K562 (cell line): Measurements from ENCODE around the gene MINPP1. TPM values are rescaled to one million over a fixed set of nuclear protein-coding genes. Genes with fewer than 3 reads are reported as not detected.

ENCODE experiments used
- CBFB ChIP-seq: sonication (generic); formaldehyde crosslinking; IDR thresholded peaks from 2 replicates; pipeline ENCODE4 v1.4.0; 2020; ENCODE audit warnings: mild to moderate bottlenecking, missing genetic modification reagents
- CHD7 ChIP-seq: fragments of 200-600 bp; sonication (generic); IDR thresholded peaks from one replicate; pipeline ENCODE4 v1.6.1; 2012; ENCODE audit warnings: mild to moderate bottlenecking, low read depth, low read length, inconsistent platforms
- ESRRB ChIP-seq: fragments of 250-450 bp; sonication (Bioruptor Pico); IDR thresholded peaks from 2 replicates; pipeline ENCODE4 v1.5.0; 2020; ENCODE audit warnings: mild to moderate bottlenecking, moderate library complexity, borderline replicate concordance
- HNRNPH1 ChIP-seq: fragments of 200-400 bp; formaldehyde crosslinking; optimal IDR thresholded peaks from 2 replicates; pipeline ENCODE3; 2017; ENCODE audit warnings: low read depth, mild to moderate bottlenecking, low read length, moderate library complexity
- JUNB ChIP-seq: fragments of 450-650 bp; formaldehyde crosslinking; conservative IDR thresholded peaks from 2 replicates; pipeline ENCODE4 v1.4.0; 2020; ENCODE audit warnings: mild to moderate bottlenecking
- KDM1A ChIP-seq, 2 experiments: fragments of 450-650 bp; IDR thresholded peaks; 2 replicates each; pipeline ENCODE4 v1.6.1; 2016; ENCODE audit warnings: mild to moderate bottlenecking in 2 of 2
- NUFIP1 ChIP-seq: fragments of 450-650 bp; IDR thresholded peaks from 2 replicates; pipeline ENCODE4 v1.6.1; 2018; ENCODE audit not compliant: partially characterized antibody
- ZBTB12 ChIP-seq: fragments of 250-450 bp; sonication (Bioruptor Pico); IDR thresholded peaks from 2 replicates; pipeline ENCODE4 v1.4.0; 2020
- ZFX ChIP-seq: sonication (generic); formaldehyde crosslinking; IDR thresholded peaks from 2 replicates; pipeline ENCODE4 v1.8.0; 2022; ENCODE audit warnings: mild to moderate bottlenecking, missing genetic modification reagents, moderate library complexity
- polyA plus RNA-seq, 8 experiments: library from polyadenylated mRNA; depleted of rRNA in 4 of 8; stranded (reverse) in 5 of 8; unstranded in 3 of 8; fragments of >200 nt; fragmentation: Nextera tagmentation in 2 of 8; fragmentation: Illumina TruSeq in 1 of 8; extraction: Ambion mirVana in 2 of 8; extraction: Trizol in 1 of 8; gene quantifications; 2 replicates each; pipeline versions ENCODE4 v1.2.1 to v1.2.3, GENCODE V29; 2011 to 2014; ENCODE audit warnings: inconsistent platforms in 1 of 8, missing spikeins in 1 of 8
- total RNA-seq, 7 experiments: library from RNA; depleted of rRNA in 6 of 7; stranded (reverse); fragments of >200 nt in 6 of 7; fragmentation: Illumina TruSeq in 2 of 7; extraction: Trizol in 2 of 7; gene quantifications; 2 replicates each; pipeline versions ENCODE4 v1.2.1 to v1.2.3, GENCODE V29; 2011 to 2021; ENCODE audit warnings: low replicate concordance in 1 of 7

Gene MINPP1
- total and polyA plus RNA-seq, 9 of the 15 experiments (the other 6 are each of a cell fraction or from before 2014, with no cell fraction given), result 11.5 to 44.5 (median 27.1) TPM

- TF ChIP-seq ZBTB12 (CRISPR knock-in tag) (no peak), ESRRB (CRISPR knock-in tag) (no peak), JUNB (CRISPR knock-in tag) (no peak), ZFX (CRISPR knock-in tag) (no peak), CBFB (no peak), NUFIP1 (no peak), CHD7 (no peak), KDM1A (IDR thresholded peaks at IDR 0.05) (no peak), HNRNPH1 (no peak)
These were observed 89.0 kb downstream of the MINPP1 start (continued) for GRCh38 chr10:87593702-87594101.
